Neural cell (in vitro differentiated cells): ENCODE results near the gene CLUH. TPM values are rescaled to one million over a fixed set of nuclear protein-coding genes. Genes with fewer than 3 reads are reported as not detected.

Source experiments
- H2AFZ ChIP-seq: fragments of 200-600, 300-800 bp; sonication (generic), shearing (Covaris generic); 2 replicates; pipeline ENCODE4 v1.6.0; 2014; ENCODE audit warnings: low read depth, mild to moderate bottlenecking, antibody characterized with exemption, low read length, moderate library complexity
- H3F3A ChIP-seq: fragments of 200-600 bp; shearing (Covaris generic); 2 replicates; pipeline ENCODE4 v1.6.1; 2016; ENCODE audit warnings: mild to moderate bottlenecking, moderate library complexity, mixed read lengths, antibody characterized with exemption, low read length; ENCODE audit not compliant: insufficient read depth, poor library complexity, severe bottlenecking
- H3K27ac ChIP-seq: fragments of 200-600, 300-800 bp; sonication (generic), shearing (Covaris generic); 2 replicates; pipeline ENCODE4 v1.5.1; 2014; ENCODE audit warnings: mild to moderate bottlenecking, low read length, moderate library complexity
- H3K27me3 ChIP-seq: fragments of 300-800, 200-600 bp; sonication (generic), shearing (Covaris generic); 2 replicates; pipeline ENCODE4 v1.6.0; 2014; ENCODE audit warnings: mild to moderate bottlenecking, low read depth, low read length, moderate library complexity; ENCODE audit not compliant: insufficient read depth
- H3K36me3 ChIP-seq: fragments of 300-800, 200-600 bp; sonication (generic), shearing (Covaris generic); 2 replicates; pipeline ENCODE4 v1.5.1; 2014; ENCODE audit warnings: mild to moderate bottlenecking, antibody characterized with exemption, low read length, moderate library complexity; ENCODE audit not compliant: insufficient read depth
- H3K4me2 ChIP-seq: fragments of 300-800, 200-600 bp; sonication (generic), shearing (Covaris generic); 2 replicates; pipeline ENCODE4 v1.6.0; 2014; ENCODE audit warnings: mild to moderate bottlenecking, low read length
- H3K4me3 ChIP-seq: fragments of 300-800, 200-600 bp; sonication (generic), shearing (Covaris generic); 2 replicates; pipeline ENCODE4 v1.5.1; 2014; ENCODE audit warnings: mild to moderate bottlenecking, low read length, moderate library complexity
- H3K79me2 ChIP-seq: fragments of 200-600 bp; shearing (Covaris generic); replicated peaks from 2 replicates; pipeline ENCODE4 v1.6.0; 2014; ENCODE audit warnings: mild to moderate bottlenecking, low read length, moderate library complexity; ENCODE audit not compliant: insufficient read depth
- H3K9ac ChIP-seq: fragments of 300-800, 200-600 bp; sonication (generic), shearing (Covaris generic); 2 replicates; pipeline ENCODE4 v1.6.1; 2016; ENCODE audit warnings: mild to moderate bottlenecking, low read length, mixed read lengths
- H3K9me2 ChIP-seq: fragments of 200-600 bp; shearing (Covaris generic); 2 replicates; pipeline ENCODE4 v1.6.1; 2016; ENCODE audit warnings: mild to moderate bottlenecking, low read length, mixed read lengths; ENCODE audit not compliant: insufficient read depth
- H3K9me3 ChIP-seq: fragments of 200-600, 300-800 bp; sonication (generic), shearing (Covaris generic); 2 replicates; pipeline ENCODE4 v1.6.1; 2016; ENCODE audit warnings: mild to moderate bottlenecking, mixed run types, low read length, moderate library complexity, mixed read lengths
- H4K20me1 ChIP-seq: fragments of 200-600 bp; shearing (Covaris generic); 2 replicates; pipeline ENCODE4 v1.6.1; 2016; ENCODE audit warnings: mild to moderate bottlenecking, mixed run types; ENCODE audit not compliant: insufficient read depth
- CTCF ChIP-seq: fragments of 450-650 bp; IDR thresholded peaks from 2 replicates; pipeline ENCODE4 v1.5.1; 2014; ENCODE audit warnings: antibody characterized with exemption, mild to moderate bottlenecking, moderate library complexity; ENCODE audit not compliant: poor library complexity, severe bottlenecking
- EP300 ChIP-seq: fragments of 450-650 bp; conservative IDR thresholded peaks from 2 replicates; pipeline ENCODE4 v1.6.1; 2014; ENCODE audit warnings: antibody characterized with exemption, mild to moderate bottlenecking, moderate library complexity; ENCODE audit not compliant: poor library complexity, severe bottlenecking
- EZH2 ChIP-seq: fragments of 200-600, 300-800 bp; shearing (Covaris generic), sonication (generic); IDR thresholded peaks from 2 replicates; pipeline ENCODE4 v1.6.1; 2014; ENCODE audit warnings: antibody characterized with exemption, low read length, borderline replicate concordance, mild to moderate bottlenecking; ENCODE audit not compliant: insufficient read depth, poor library complexity, severe bottlenecking
- MXI1 ChIP-seq: fragments of 450-650 bp; conservative IDR thresholded peaks from 2 replicates; pipeline ENCODE4 v1.6.1; 2014; ENCODE audit warnings: antibody characterized with exemption, mild to moderate bottlenecking; ENCODE audit not compliant: poor library complexity, severe bottlenecking
- POLR2AphosphoS5 ChIP-seq: IDR thresholded peaks from 2 replicates; pipeline ENCODE4 v1.6.1; 2012
- RAD21 ChIP-seq: fragments of 450-650 bp; conservative IDR thresholded peaks from 2 replicates; pipeline ENCODE4 v1.6.1; 2014; ENCODE audit warnings: antibody characterized with exemption, mild to moderate bottlenecking, moderate library complexity
- REST ChIP-seq: IDR thresholded peaks from 2 replicates; pipeline ENCODE4 v1.6.1; 2012; ENCODE audit warnings: borderline replicate concordance
- SMC3 ChIP-seq: fragments of 450-650 bp; conservative IDR thresholded peaks from 2 replicates; pipeline ENCODE4 v1.6.1; 2014; ENCODE audit warnings: antibody characterized with exemption, mild to moderate bottlenecking, moderate library complexity; ENCODE audit not compliant: poor library complexity
- TAF1 ChIP-seq: IDR thresholded peaks from 2 replicates; pipeline ENCODE4 v1.6.1; 2012; ENCODE audit warnings: low read depth
- polyA plus RNA-seq: library from polyadenylated mRNA; depleted of rRNA; stranded (reverse); fragments of >200 nt; gene quantifications from 2 replicates; pipeline ENCODE4 v1.2.3, GENCODE V29; 2014

The CLUH gene
- polyA plus RNA-seq, 1 donor from 2014 or later = 18.6 TPM

- no peak for TF ChIP-seq EP300
- TF ChIP-seq EZH2 = no peak
- TF ChIP-seq CTCF = no peak
- TF ChIP-seq POLR2AphosphoS5 = no peak
- no peak for TF ChIP-seq REST
- TF ChIP-seq TAF1 = no peak
- no peak for TF ChIP-seq MXI1
- TF ChIP-seq RAD21 = no peak
- no peak for TF ChIP-seq SMC3
- Histone ChIP-seq H2AFZ (no peak overlapping the region), H3F3A (no peaks in the 10 kb centered on the region), H3K4me3 (no peak overlapping the region), H4K20me1 (no peaks in the 10 kb centered on the region), H3K79me2 (no peaks in the 10 kb centered on the region), H3K4me2 (no peak overlapping the region), H3K27ac (no peak overlapping the region), H3K9me2 (no peaks in the 10 kb centered on the region), H3K36me3 (no peaks in the 10 kb centered on the region), H3K27me3 (no peaks in the 10 kb centered on the region), H3K9me3 (no peaks in the 10 kb centered on the region), H3K9ac (no peak overlapping the region)
Observed at GRCh38 chr17:2735896-2736295, 24.3 kb upstream of the CLUH start.

- Histone ChIP-seq H4K20me1 (no peaks in the 10 kb centered on the region), H3K9me3 (no peaks in the 10 kb centered on the region), H3K9me2 (no peaks in the 10 kb centered on the region), H3K9ac (no peak overlapping the region), H3K79me2 (no peaks in the 10 kb centered on the region), H3K4me3 (no peak overlapping the region), H2AFZ (no peak overlapping the region), H3F3A (no peaks in the 10 kb centered on the region), H3K27me3 (no peaks in the 10 kb centered on the region), H3K4me2 (no peak overlapping the region), H3K27ac (no peak overlapping the region), H3K36me3 (no peaks in the 10 kb centered on the region)
- TF ChIP-seq POLR2AphosphoS5 = no peak
- TF ChIP-seq CTCF = no peak
- no peak for TF ChIP-seq REST
- no peak for TF ChIP-seq EP300
- no peak for TF ChIP-seq EZH2
Observed at GRCh38 chr17:2734939-2735338, 23.4 kb upstream of the CLUH start.
